GM18499 (cell line): ENCODE results near the gene BMP4.
"Not testable (repeated sequence)": the region's sequence is repeated elsewhere in the genome, so short reads cannot be mapped to it uniquely, and the experiment has no call there.

Experiments used
- ATAC-seq: cut with Tn5 transposase; IDR thresholded peaks from one replicate; pipeline ENCODE4 v1.9.1; 2021; ENCODE audit warnings: moderate number of reproducible peaks; ENCODE audit not compliant: insufficient read depth, unreplicated experiment

Gene BMP4

GRCh38 chr14:53956427-53957201 lies at the start of gene BMP4:
Gene BMP4 (minus strand): TSS chr14:53956825. CDS start chr14:53952222, 4,603 bp downstream.
- no peak for ATAC-seq

- no peak for ATAC-seq
Measured at GRCh38 chr14:54003064-54003463, 46.4 kb upstream of the BMP4 start.

GRCh38 chr14:54002653-54003052 lies 46.0 kb upstream of the BMP4 start:
- no peak for ATAC-seq

- no peak for ATAC-seq
Measured at GRCh38 chr14:54001189-54001878, 44.7 kb upstream of the BMP4 start.

- ATAC-seq, result no peak
Measured at GRCh38 chr14:54000341-54000811, 43.8 kb upstream of the BMP4 start.

GRCh38 chr14:53999061-53999488 lies 42.5 kb upstream of the BMP4 start:
- ATAC-seq, result no peak

GRCh38 chr14:53996041-53996440 lies 39.4 kb upstream of the BMP4 start:
- no peak for ATAC-seq

GRCh38 chr14:53993920-53994607 lies 37.4 kb upstream of the BMP4 start:
- no peak for ATAC-seq

- ATAC-seq, result no peak
Measured at GRCh38 chr14:53990978-53991377, 34.4 kb upstream of the BMP4 start.

- ATAC-seq, result not testable (repeated sequence)
Measured at GRCh38 chr14:53986718-53987117, 30.1 kb upstream of the BMP4 start.

GRCh38 chr14:53984958-53985357 lies 28.3 kb upstream of the BMP4 start:
- ATAC-seq, result not testable (repeated sequence)

- ATAC-seq, result no peak
Measured at GRCh38 chr14:53983112-53983511, 26.5 kb upstream of the BMP4 start.

- no peak for ATAC-seq
Measured at GRCh38 chr14:53982546-53982945, 25.9 kb upstream of the BMP4 start.

GRCh38 chr14:53979747-53980642 lies 23.4 kb upstream of the BMP4 start:
- no peak for ATAC-seq

GRCh38 chr14:53979113-53979681 lies 22.6 kb upstream of the BMP4 start:
- no peak for ATAC-seq

- ATAC-seq, result no peak
Measured at GRCh38 chr14:53978194-53978593, 21.6 kb upstream of the BMP4 start.

GRCh38 chr14:53975444-53975843 lies 18.8 kb upstream of the BMP4 start:
- ATAC-seq, result no peak

- ATAC-seq, result no peak
Measured at GRCh38 chr14:53971521-53971920, 14.9 kb upstream of the BMP4 start.

- ATAC-seq, result no peak
Measured at GRCh38 chr14:53969326-53969725, 12.7 kb upstream of the BMP4 start.

- ATAC-seq, result no peak
Measured at GRCh38 chr14:53968726-53969125, 12.1 kb upstream of the BMP4 start.
